Neural progenitor cell (in vitro differentiated cells): ENCODE measurements around the gene CCDC6. TPM values are rescaled to one million over a fixed set of nuclear protein-coding genes. Genes with fewer than 3 reads are reported as not detected.

Source experiments
- DNase-seq: peaks from one replicate; pipeline ENCODE4 v3.0.0-alpha.2; 2016; ENCODE audit warnings: low spot score
- H2AFZ ChIP-seq: fragments of 200-600 bp; sonication (generic); replicated peaks from 2 replicates; pipeline ENCODE4 v1.6.1; 2016; ENCODE audit warnings: antibody characterized with exemption
- H3F3A ChIP-seq: fragments of 200-600 bp; sonication (generic); 2 replicates; pipeline ENCODE4 v1.6.1; 2016; ENCODE audit warnings: antibody characterized with exemption, low read depth
- H3K27ac ChIP-seq: fragments of 200-600 bp; sonication (generic); 2 replicates; pipeline ENCODE4 v1.5.1; 2016; ENCODE audit warnings: mild to moderate bottlenecking
- H3K27me3 ChIP-seq: fragments of 200-600 bp; sonication (generic); 2 replicates; pipeline ENCODE4 v1.6.1; 2016; ENCODE audit warnings: mild to moderate bottlenecking, moderate library complexity
- H3K36me3 ChIP-seq: fragments of 200-600 bp; sonication (generic); 2 replicates; pipeline ENCODE4 v1.5.1; 2016
- H3K4me1 ChIP-seq: fragments of 200-600 bp; sonication (generic); 2 replicates; pipeline ENCODE4 v1.6.1; 2016; ENCODE audit warnings: mixed run types
- H3K4me2 ChIP-seq: fragments of 200-600 bp; sonication (generic); 2 replicates; pipeline ENCODE4 v1.6.1; 2016
- H3K4me3 ChIP-seq: fragments of 200-600 bp; sonication (generic); 2 replicates; pipeline ENCODE4 v1.5.1; 2016
- H3K79me2 ChIP-seq: fragments of 200-600 bp; sonication (generic); 2 replicates; pipeline ENCODE4 v1.6.1; 2016; ENCODE audit warnings: low read depth
- H3K9ac ChIP-seq: fragments of 200-600 bp; sonication (generic); 2 replicates; pipeline ENCODE4 v1.6.1; 2016
- H3K9me3 ChIP-seq: fragments of 200-600 bp; sonication (generic); 2 replicates; pipeline ENCODE4 v1.5.1; 2016; ENCODE audit warnings: low read depth
- H4K20me1 ChIP-seq: fragments of 200-600 bp; sonication (generic); 2 replicates; pipeline ENCODE4 v1.6.1; 2016; ENCODE audit warnings: low read depth
- H3K27ac Mint-ChIP-seq: 3 replicates; pipeline ENCODE4 v1.8.0; 2021; ENCODE audit warnings: mixed read lengths
- H3K27me3 Mint-ChIP-seq: 2 replicates; pipeline ENCODE4 v1.8.0; 2022; ENCODE audit warnings: low read depth, mild to moderate bottlenecking, inconsistent platforms, moderate library complexity, mixed read lengths; ENCODE audit not compliant: insufficient read depth
- H3K36me3 Mint-ChIP-seq: 3 replicates; pipeline ENCODE4 v1.8.0; 2021; ENCODE audit warnings: mixed read lengths
- H3K4me1 Mint-ChIP-seq: 3 replicates; pipeline ENCODE4 v1.8.0; 2021; ENCODE audit warnings: mixed read lengths
- H3K4me3 Mint-ChIP-seq: 3 replicates; pipeline ENCODE4 v1.8.0; 2021; ENCODE audit warnings: mild to moderate bottlenecking, moderate library complexity, mixed read lengths
- H3K9me3 Mint-ChIP-seq: 3 replicates; pipeline ENCODE4 v1.8.0; 2020; ENCODE audit warnings: mixed read lengths
- EZH2 ChIP-seq: fragments of 200-600 bp; sonication (generic); IDR thresholded peaks from 2 replicates; pipeline ENCODE4 v1.6.1; 2017; ENCODE audit warnings: antibody characterized with exemption, mild to moderate bottlenecking, moderate library complexity
- EZH2phosphoT487 ChIP-seq: fragments of 200-600 bp; sonication (generic); IDR thresholded peaks from 2 replicates; pipeline ENCODE4 v1.6.1; 2017; ENCODE audit warnings: antibody characterized with exemption
- total RNA-seq: library from RNA; depleted of rRNA; stranded (reverse); fragments of >200 nt; gene quantifications from 2 replicates; pipeline ENCODE4 v1.2.3, GENCODE V29; 2015; ENCODE audit warnings: low replicate concordance
- TF ChIP-seq, protein P1 (sequence below): fragments of 200-600 bp; sonication (generic); IDR thresholded peaks from 2 replicates; pipeline ENCODE4 v1.5.1; 2017; ENCODE audit warnings: antibody characterized with exemption, mild to moderate bottlenecking

Gene CCDC6
- total RNA-seq, 1 donor from 2014 or later: 29.4 TPM

DNA sequence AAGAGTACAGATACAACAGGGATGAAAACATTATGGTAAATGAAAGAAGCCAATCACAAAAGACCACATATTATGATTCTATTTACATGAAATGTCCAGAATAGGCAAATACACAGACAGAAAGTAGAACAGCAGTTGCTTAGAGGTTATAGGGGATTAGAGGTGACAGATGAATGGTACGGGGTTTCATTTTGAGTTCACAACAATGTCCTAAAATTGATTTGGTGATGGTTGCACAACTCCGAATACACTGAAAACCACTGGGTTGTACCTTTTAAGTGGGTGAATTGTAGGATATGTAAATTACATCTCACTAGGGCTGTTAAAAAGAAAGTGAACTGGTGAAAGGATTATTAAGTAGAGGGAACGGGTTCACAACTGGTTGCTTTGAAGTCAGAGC, 76.8 kb downstream of the CCDC6 start:
- Histone ChIP-seq H3F3A (peaks cover 19% of the 10 kb centered on the region), H3K27me3 (no peaks in the 10 kb centered on the region), H3K36me3 (no peaks in the 10 kb centered on the region), H3K4me3 (no peak overlapping the region), H3K9me3 (no peaks in the 10 kb centered on the region), H3K27ac (no peak overlapping the region), H2AFZ (no peak overlapping the region), H3K4me1 (peaks cover 13% of the 10 kb centered on the region), H4K20me1 (no peaks in the 10 kb centered on the region), H3K4me2 (no peak overlapping the region), H3K79me2 (peaks cover 68% of the 10 kb centered on the region), H3K9ac (no peak overlapping the region)
- no peak overlapping the region for H3K4me3 Mint-ChIP-seq
- H3K27me3 Mint-ChIP-seq: no peaks in the 10 kb centered on the region
- peaks cover 3% of the 10 kb centered on the region for H3K9me3 Mint-ChIP-seq
- H3K4me1 Mint-ChIP-seq: peaks cover 2% of the 10 kb centered on the region
- TF ChIP-seq EZH2phosphoT487 (no peak), EZH2 (no peak)
- TF ChIP-seq, protein P1, sequence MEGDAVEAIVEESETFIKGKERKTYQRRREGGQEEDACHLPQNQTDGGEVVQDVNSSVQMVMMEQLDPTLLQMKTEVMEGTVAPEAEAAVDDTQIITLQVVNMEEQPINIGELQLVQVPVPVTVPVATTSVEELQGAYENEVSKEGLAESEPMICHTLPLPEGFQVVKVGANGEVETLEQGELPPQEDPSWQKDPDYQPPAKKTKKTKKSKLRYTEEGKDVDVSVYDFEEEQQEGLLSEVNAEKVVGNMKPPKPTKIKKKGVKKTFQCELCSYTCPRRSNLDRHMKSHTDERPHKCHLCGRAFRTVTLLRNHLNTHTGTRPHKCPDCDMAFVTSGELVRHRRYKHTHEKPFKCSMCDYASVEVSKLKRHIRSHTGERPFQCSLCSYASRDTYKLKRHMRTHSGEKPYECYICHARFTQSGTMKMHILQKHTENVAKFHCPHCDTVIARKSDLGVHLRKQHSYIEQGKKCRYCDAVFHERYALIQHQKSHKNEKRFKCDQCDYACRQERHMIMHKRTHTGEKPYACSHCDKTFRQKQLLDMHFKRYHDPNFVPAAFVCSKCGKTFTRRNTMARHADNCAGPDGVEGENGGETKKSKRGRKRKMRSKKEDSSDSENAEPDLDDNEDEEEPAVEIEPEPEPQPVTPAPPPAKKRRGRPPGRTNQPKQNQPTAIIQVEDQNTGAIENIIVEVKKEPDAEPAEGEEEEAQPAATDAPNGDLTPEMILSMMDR: no peak
- H3K36me3 Mint-ChIP-seq: peaks cover 25% of the 10 kb centered on the region
- no peak for DNase-seq
- no peak overlapping the region for H3K27ac Mint-ChIP-seq

DNA sequence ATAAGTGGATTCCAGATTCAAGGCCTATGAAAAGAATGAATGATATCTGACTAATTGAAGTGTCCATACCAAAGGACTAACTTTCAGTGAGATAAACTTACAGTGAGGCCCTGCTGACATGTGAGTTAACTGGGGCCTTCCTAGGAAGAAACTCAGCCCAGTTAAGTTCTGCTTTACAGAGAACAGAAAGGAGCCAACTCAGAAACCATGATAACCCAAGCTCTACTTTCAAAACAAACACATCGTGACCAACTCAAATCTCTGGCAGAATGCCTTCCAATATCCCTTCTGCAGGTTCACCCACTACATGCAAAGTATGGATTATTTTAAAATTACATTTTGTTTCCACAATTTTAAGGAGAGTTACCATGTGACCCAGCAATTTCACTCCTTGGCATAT, 77.3 kb downstream of the CCDC6 start:
- H3K36me3 Mint-ChIP-seq: peaks cover 30% of the 10 kb centered on the region
- Histone ChIP-seq H2AFZ (no peak overlapping the region), H3K79me2 (peaks cover 68% of the 10 kb centered on the region), H3K36me3 (no peaks in the 10 kb centered on the region), H3K4me3 (no peak overlapping the region), H3K9ac (no peak overlapping the region), H3K4me1 (peaks cover 13% of the 10 kb centered on the region), H4K20me1 (no peaks in the 10 kb centered on the region), H3K27ac (no peak overlapping the region), H3K9me3 (no peaks in the 10 kb centered on the region), H3K27me3 (no peaks in the 10 kb centered on the region), H3F3A (peaks cover 19% of the 10 kb centered on the region), H3K4me2 (no peak overlapping the region)
- H3K4me3 Mint-ChIP-seq: no peak overlapping the region
- no peak for DNase-seq
- H3K27me3 Mint-ChIP-seq: no peaks in the 10 kb centered on the region
- peaks cover 2% of the 10 kb centered on the region for H3K4me1 Mint-ChIP-seq
- no peak overlapping the region for H3K27ac Mint-ChIP-seq
- no peak for TF ChIP-seq EZH2
- no peak for TF ChIP-seq EZH2phosphoT487
- TF ChIP-seq, protein P1: no peak
- peaks cover 3% of the 10 kb centered on the region for H3K9me3 Mint-ChIP-seq

DNA sequence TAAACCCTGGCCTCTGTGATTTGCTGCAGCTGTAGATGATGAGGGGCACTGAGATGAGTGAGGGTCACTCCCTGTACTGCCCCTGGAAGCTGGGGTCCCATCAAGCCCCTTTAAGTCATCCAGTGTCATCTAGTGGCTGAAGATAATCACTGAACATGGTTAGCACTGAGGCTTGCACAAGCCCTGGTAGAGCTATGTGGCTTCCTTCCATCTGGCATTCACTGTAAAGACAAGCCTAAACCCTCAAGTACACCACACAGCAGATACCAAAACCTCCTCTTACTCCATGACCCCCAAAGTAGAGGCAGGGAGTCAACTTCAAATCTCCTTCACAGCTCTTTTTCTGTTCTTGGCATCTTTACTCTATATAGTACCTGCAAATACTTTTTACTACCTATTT, 80.4 kb downstream of the CCDC6 start:
- Histone ChIP-seq H3K9me3 (no peaks in the 10 kb centered on the region), H3K27me3 (no peaks in the 10 kb centered on the region), H3K4me3 (no peak overlapping the region), H3K4me2 (no peak overlapping the region), H3K79me2 (peaks cover 89% of the 10 kb centered on the region), H4K20me1 (no peaks in the 10 kb centered on the region), H3F3A (peaks cover 3% of the 10 kb centered on the region), H3K9ac (no peak overlapping the region), H3K36me3 (no peaks in the 10 kb centered on the region), H2AFZ (no peak overlapping the region), H3K27ac (no peak overlapping the region), H3K4me1 (peaks cover 13% of the 10 kb centered on the region)
- peaks cover 36% of the 10 kb centered on the region for H3K36me3 Mint-ChIP-seq
- TF ChIP-seq EZH2phosphoT487 (no peak), EZH2 (no peak)
- TF ChIP-seq, protein P1: no peak
- DNase-seq: no peak
- no peak overlapping the region for H3K4me3 Mint-ChIP-seq
- peaks cover 2% of the 10 kb centered on the region for H3K4me1 Mint-ChIP-seq
- H3K9me3 Mint-ChIP-seq: peaks cover 6% of the 10 kb centered on the region
- H3K27me3 Mint-ChIP-seq: no peaks in the 10 kb centered on the region
- no peak overlapping the region for H3K27ac Mint-ChIP-seq
